Heart left ventricle (tissue), 13 donors: ENCODE measurements around the gene SH3BGRL3.

Experiments
- POLR2A ChIP-seq, 2 donors: fragments of 450-650 bp; IDR thresholded peaks; one replicate each; pipeline ENCODE4 v1.6.1; 2017; ENCODE audit warnings: antibody characterized with exemption in 2 of 2, mild to moderate bottlenecking in 2 of 2, moderate library complexity in 2 of 2
- TF ChIP-seq, protein P1 (sequence below), 12 donors: fragments of 200-600 bp; sonication (generic) in 4 of 12; IDR thresholded peaks; one replicate each; pipeline versions ENCODE4 v1.5.0 to v1.8.0; 2018 to 2022; ENCODE audit warnings: antibody characterized with exemption in 12 of 12, mild to moderate bottlenecking in 5 of 12
- donor health status: ischemic (EF 13 %, LVEDD 7.1; RV severe dilation, severe dysfunction).
- donor health status: DM: no; HTN: yes; CAD: no.
- donor health status: DM: no; HTN: no; CAD: no.
- donor health status: ischemic (EF 25% LVEDD 6.9; RV normal size, moderate dysfunction).
- donor health status: ischemic (EF 25% LVEDD 5.7; RV mildly dilated, moderate dysfunction).
- donor health status: ischemic (EF 35%, LVEDD 5.7; RV mildly dilated, moderate dysfunction).
- donor health status: nonischemic (EF 11% LVEDD 7.7; RV severe dilation, severe dysfunction).
- donor health status: DM: yes; HTN: yes; CAD: no.
- donor health status: PGD.
- donor health status: ischemic (EF 29% LVEDD 5.4; RV normal size, mild dysfunction).
- donor health status: nonischemic (EF 23%, LVEDD 6.1; RV moderate dilation, normal function).

DNA sequence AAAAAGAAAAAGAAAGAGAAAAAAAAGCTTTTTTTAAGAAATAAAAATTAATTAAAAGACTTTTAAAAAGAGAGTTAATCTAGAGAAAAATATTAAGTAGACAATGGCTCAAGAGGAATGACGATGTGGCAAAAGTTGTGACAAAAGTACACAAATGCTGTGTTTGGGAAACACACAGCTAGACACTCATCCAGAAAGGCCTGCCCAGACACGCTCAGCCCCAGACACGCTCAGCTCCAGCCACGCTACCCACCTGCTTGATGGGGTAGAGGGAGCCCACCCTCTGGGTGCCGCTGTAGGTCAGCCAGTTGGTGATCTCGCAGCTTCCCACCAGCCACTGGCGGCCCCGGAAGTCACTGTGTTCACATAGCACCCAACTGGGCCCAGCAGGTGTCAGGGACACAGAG, 48.1 kb downstream of the SH3BGRL3 start:
- TF ChIP-seq, protein P1, sequence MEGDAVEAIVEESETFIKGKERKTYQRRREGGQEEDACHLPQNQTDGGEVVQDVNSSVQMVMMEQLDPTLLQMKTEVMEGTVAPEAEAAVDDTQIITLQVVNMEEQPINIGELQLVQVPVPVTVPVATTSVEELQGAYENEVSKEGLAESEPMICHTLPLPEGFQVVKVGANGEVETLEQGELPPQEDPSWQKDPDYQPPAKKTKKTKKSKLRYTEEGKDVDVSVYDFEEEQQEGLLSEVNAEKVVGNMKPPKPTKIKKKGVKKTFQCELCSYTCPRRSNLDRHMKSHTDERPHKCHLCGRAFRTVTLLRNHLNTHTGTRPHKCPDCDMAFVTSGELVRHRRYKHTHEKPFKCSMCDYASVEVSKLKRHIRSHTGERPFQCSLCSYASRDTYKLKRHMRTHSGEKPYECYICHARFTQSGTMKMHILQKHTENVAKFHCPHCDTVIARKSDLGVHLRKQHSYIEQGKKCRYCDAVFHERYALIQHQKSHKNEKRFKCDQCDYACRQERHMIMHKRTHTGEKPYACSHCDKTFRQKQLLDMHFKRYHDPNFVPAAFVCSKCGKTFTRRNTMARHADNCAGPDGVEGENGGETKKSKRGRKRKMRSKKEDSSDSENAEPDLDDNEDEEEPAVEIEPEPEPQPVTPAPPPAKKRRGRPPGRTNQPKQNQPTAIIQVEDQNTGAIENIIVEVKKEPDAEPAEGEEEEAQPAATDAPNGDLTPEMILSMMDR (IDR thresholded peaks at IDR 0.05), result no peak
- no peak for TF ChIP-seq POLR2A (IDR thresholded peaks at IDR 0.05)
